Measurements from ENCODE around the gene PCDHGA2.

GRCh38 chr5:141343953-141344463 is 5.4 kb downstream of the PCDHGA2 start:
- TF ChIP-seq POLR2AphosphoS5 (IDR thresholded peaks at IDR 0.05; ENCODE audit: low read depth, low read length) = no peak
- no peak for TF ChIP-seq TAF1 (IDR thresholded peaks at IDR 0.05; ENCODE audit: borderline replicate concordance, insufficient read depth, low read length)
- no peak for TF ChIP-seq REST (IDR thresholded peaks at IDR 0.05; ENCODE audit: insufficient read depth in 1 of 2, low read depth in 2 of 2, low read length in 2 of 2)
